Retinal pigment epithelial cell (primary cell): ENCODE results near the gene ARHGAP26.

Source experiments
- DNase-seq: peaks from one replicate; pipeline ENCODE4 v3.0.0-alpha.2; 2010; ENCODE audit warnings: low read depth
- H3K4me3 ChIP-seq: 2 replicates; pipeline ENCODE4 v1.5.1; 2011; ENCODE audit warnings: mild to moderate bottlenecking, low read length, control low read depth, moderate library complexity
- TF ChIP-seq, protein P1 (sequence below): conservative IDR thresholded peaks from 2 replicates; pipeline ENCODE4 v1.5.1; 2011; ENCODE audit warnings: low read depth, low read length, control low read depth, inconsistent platforms

ARHGAP26 gene

DNA sequence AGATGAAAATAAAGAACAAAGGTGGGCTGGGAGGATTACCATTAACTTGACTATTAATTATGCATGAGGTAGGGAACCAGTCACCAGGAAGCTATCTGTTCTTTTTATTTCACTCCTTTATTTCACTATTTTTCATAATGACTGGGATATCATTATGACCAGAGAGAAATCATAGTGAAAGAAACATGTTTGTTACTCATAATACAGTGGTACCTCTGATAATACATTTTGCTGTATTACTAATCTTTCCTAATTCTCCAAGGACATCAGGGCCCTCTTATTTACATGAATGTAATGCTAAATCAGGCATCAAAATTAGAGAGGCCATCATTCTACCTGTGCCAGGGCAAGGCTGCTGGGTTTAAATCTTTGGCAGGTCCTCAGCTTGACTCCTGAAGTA is 379.6 kb downstream of the ARHGAP26 start:
- TF ChIP-seq, protein P1, sequence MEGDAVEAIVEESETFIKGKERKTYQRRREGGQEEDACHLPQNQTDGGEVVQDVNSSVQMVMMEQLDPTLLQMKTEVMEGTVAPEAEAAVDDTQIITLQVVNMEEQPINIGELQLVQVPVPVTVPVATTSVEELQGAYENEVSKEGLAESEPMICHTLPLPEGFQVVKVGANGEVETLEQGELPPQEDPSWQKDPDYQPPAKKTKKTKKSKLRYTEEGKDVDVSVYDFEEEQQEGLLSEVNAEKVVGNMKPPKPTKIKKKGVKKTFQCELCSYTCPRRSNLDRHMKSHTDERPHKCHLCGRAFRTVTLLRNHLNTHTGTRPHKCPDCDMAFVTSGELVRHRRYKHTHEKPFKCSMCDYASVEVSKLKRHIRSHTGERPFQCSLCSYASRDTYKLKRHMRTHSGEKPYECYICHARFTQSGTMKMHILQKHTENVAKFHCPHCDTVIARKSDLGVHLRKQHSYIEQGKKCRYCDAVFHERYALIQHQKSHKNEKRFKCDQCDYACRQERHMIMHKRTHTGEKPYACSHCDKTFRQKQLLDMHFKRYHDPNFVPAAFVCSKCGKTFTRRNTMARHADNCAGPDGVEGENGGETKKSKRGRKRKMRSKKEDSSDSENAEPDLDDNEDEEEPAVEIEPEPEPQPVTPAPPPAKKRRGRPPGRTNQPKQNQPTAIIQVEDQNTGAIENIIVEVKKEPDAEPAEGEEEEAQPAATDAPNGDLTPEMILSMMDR: no peak
- DNase-seq: no peak
- H3K4me3 ChIP-seq: no peak overlapping the region

DNA sequence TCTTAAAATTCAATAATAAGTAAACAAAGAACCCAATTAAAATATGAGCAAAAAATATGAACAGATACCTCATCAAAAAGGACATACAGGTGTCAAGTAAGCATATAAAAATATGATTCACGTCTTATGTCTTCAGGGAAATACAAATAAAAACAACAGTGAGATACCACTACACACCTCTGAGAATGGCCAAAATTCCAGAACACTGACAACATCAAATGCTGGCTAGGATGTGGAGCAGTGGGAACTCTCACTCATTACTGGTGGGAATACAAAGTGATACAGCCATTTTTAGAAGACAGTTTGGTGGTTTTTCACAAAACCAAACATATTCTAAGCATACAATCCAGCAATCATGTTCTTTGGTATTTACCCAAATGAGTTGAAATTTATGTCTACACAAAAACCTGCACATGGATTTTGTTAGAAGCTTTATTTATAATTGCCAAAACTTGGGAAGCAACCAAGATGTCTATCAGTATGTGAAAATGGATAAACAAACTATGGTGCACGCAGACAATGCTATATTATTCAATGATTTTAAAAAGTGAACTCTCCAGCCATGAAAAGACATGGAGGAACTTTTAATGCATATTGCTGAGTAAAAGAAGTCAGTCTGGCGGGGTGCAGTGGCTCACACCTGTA is 381.0 kb downstream of the ARHGAP26 start:
- no peak overlapping the region for H3K4me3 ChIP-seq
- TF ChIP-seq, protein P1: no peak
- DNase-seq: no peak

DNA sequence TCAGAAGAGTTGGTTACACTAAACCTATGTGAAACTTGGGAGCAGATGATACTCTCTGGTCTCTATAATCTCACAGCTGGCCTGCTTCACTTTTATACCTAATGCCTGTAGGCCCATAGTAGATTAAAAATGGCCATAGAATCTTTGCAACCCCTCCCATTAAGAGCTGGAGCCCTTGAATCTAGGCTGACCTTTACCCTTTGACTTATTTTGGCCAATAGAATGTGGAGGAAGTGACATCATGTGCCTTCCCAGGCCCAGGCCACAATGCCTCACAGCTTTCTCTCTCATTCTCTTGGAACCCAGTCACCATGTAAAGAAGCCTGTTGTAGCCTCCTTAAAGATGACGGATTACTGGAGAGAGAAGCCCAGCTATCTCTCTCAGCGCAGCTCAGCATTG is 382.3 kb downstream of the ARHGAP26 start:
- TF ChIP-seq, protein P1: no peak
- no peak for DNase-seq
- no peak overlapping the region for H3K4me3 ChIP-seq

DNA sequence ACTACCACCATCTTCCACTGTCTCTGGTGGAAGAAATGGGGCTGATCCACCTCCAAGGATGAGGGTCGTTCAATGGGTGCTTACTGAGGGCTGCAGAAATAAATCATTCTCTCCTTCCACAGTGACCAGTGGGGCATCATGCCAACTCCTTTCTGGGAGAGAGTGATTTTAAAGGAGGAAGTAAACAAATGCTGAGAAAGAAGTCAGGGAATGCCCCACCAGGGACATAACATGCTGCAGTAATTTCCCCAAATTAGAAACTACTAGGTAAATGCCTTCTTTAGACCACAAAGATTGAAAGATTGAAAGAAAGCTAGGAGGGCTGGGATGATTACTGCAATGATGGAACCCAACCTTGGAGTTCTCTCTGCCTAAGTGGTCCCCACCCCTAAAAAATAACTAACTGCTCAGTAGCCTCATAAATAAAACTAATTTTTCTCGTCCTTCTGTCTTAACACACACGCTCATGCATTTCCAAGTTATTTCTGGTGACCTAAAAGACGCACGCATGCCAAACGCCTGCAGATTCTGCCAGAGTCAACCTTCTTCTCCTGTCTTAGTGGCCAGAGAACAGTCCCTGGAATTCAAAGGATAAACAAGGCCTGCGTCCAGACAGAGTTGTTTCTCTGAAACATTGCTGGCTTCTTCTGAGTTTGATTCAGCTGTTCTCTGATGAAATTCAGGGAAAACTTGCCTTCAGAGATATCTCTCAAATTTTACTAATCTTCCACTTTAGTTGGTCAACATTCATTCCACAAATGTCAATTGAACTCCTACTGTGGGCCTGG is 383.3 kb downstream of the ARHGAP26 start:
- H3K4me3 ChIP-seq: no peak overlapping the region
- no peak for DNase-seq
- TF ChIP-seq, protein P1: no peak

DNA sequence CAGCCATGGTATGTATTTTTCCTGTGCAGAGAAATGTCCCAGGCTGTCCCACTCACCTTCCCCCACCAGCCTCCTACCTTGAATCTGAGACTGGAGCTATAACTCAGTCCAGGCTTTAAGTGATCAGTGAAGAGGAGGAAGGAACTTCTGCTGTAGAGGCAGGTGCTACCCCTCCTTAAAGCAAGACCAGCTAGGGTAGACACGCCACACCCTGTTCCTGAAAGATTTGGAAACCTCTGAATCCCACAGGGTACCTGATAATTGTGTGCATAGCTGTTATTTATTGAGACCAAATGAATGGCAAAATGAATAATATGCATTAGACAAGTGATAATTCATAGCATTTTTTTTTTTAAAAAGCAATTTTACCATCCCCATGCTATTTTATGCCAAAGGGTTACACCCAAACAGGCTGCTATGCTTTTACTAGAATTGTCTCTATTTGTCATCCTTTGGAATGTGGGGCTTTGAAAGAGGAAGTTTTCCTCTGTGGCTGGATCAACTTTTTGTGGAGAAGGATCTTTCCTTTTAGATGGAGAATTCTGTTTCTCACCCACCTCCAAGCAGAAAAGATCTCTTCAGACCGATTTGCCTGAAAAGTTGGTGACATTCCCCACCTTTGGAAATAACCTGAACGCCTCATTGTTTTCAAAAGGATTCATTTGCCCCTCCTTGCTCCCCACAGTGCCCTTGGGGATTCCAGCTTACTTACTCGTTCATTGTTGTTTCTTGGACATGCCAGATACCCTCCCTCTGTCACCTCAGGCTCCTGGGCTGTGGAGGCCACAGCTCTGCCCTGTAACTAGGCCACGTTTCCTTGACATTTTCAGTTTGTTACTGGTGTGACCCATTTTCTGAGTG is 384.6 kb downstream of the ARHGAP26 start:
- no peak overlapping the region for H3K4me3 ChIP-seq

DNA sequence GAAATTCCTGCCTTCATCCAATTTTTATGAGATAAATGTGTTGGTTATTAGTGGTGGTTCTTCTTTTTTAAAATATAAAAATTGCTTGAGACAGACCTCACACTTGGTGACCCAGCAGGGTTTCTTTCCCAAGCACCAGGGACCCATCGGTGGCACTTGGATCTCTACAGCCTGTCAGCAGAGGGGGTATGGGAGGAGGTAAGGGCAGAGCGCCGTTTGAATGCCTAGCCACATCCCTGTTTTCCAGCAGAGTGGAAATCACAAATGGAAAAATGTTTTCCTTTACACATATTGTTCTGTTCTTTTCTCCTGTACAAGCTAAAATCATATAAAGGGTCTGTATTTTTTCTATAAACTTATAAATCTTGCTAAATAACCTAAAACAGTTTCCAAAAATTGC is 385.3 kb downstream of the ARHGAP26 start:
- TF ChIP-seq, protein P1: no peak
- H3K4me3 ChIP-seq: no peak overlapping the region
- DNase-seq: no peak

More for the DNA sequence above, 384.6 kb downstream of the ARHGAP26 start:
- no peak for DNase-seq
- TF ChIP-seq, protein P1: no peak
